ENCODE results near the gene VASH1.
"Not testable (repeated sequence)": the region's sequence is repeated elsewhere in the genome, so short reads cannot be mapped to it uniquely, and the experiment has no call there.

VASH1 gene

GRCh38 chr14:76727384-76727783, 33.9 kb upstream of the VASH1 start:
- TF ChIP-seq CTCF (IDR thresholded peaks at IDR 0.05; ENCODE audit: low read depth, low read length), result no peak
- no peak for DNase-seq (ENCODE audit: extremely low read depth, low read depth)

GRCh38 chr14:76727901-76728300, 33.4 kb upstream of the VASH1 start:
- DNase-seq (ENCODE audit: extremely low read depth, low read depth), result no peak
- no peak for TF ChIP-seq CTCF (IDR thresholded peaks at IDR 0.05; ENCODE audit: low read depth, low read length)

- TF ChIP-seq CTCF (IDR thresholded peaks at IDR 0.05; ENCODE audit: low read depth, low read length), result no peak
- DNase-seq (ENCODE audit: extremely low read depth, low read depth), result no peak
Measured at GRCh38 chr14:76729258-76729657, 32.0 kb upstream of the VASH1 start.

- TF ChIP-seq CTCF (IDR thresholded peaks at IDR 0.05; ENCODE audit: low read depth, low read length), result no peak
- DNase-seq (ENCODE audit: extremely low read depth, low read depth), result no peak
Measured at GRCh38 chr14:76729953-76730505, 31.2 kb upstream of the VASH1 start.

GRCh38 chr14:76734501-76734900, 26.8 kb upstream of the VASH1 start:
- DNase-seq (ENCODE audit: extremely low read depth, low read depth), result not testable (repeated sequence)

- no peak for TF ChIP-seq CTCF (IDR thresholded peaks at IDR 0.05; ENCODE audit: low read depth, low read length)
- no peak for DNase-seq (ENCODE audit: extremely low read depth, low read depth)
Measured at GRCh38 chr14:76736514-76736913, 24.8 kb upstream of the VASH1 start.

GRCh38 chr14:76741074-76741473, 20.2 kb upstream of the VASH1 start:
- TF ChIP-seq CTCF (IDR thresholded peaks at IDR 0.05; ENCODE audit: low read depth, low read length), result no peak

GRCh38 chr14:76742185-76742584, 19.1 kb upstream of the VASH1 start:
- DNase-seq (ENCODE audit: extremely low read depth, low read depth), result no peak
- TF ChIP-seq CTCF (IDR thresholded peaks at IDR 0.05; ENCODE audit: low read depth, low read length), result no peak

More at GRCh38 chr14:76741074-76741473, 20.2 kb upstream of the VASH1 start:
- DNase-seq (ENCODE audit: extremely low read depth, low read depth), result no peak

All from AG09319 (cell line).